Measurements from ENCODE around the gene GLRA1. TPM values are rescaled to one million over a fixed set of nuclear protein-coding genes. Genes with fewer than 3 reads are reported as not detected.

GLRA1 gene
- total RNA-seq, 5 donors from 2014 or later (not counting 1 experiment from before 2014, with no cell fraction given) = not detected

- H3K27me3 ChIP-seq (replicated peaks in 1 of 2; ENCODE audit: control insufficient read depth in 2 of 2, extremely low read depth in 1 of 2, insufficient read depth in 2 of 2, low read length in 1 of 2) = peaks cover 0 to 16% of the 10 kb centered on the region in 2 experiments
- Mint-ChIP-seq H3K27me3 (peaks cover 34 to 37% of the 10 kb centered on the region in 2 donors), H3K36me3 (no peaks in the 10 kb centered on the region), H3K4me3 (no peak overlapping the region), H3K9me3 (peaks cover 3 to 10% (median 7%) of the 10 kb centered on the region in 3 donors), H3K27ac (no peak overlapping the region), H3K4me1 (no peaks in the 10 kb centered on the region)
- no peak overlapping the region for H3K27ac ChIP-seq (ENCODE audit: low read length)
- no CpG with 5 or more reads among the region's 3 CpGs for WGBS (ENCODE audit: insufficient coverage)
- H3K4me1 ChIP-seq (ENCODE audit: control insufficient read depth in 1 of 2, extremely low read depth in 1 of 2, insufficient read depth in 2 of 2, low read length in 2 of 2) = no peaks in the 10 kb centered on the region
- POLR2A ChIA-PET = no interaction called here
- no peak for ATAC-seq (replicated peaks in 1 of 4)
- H3K36me3 ChIP-seq (ENCODE audit: control insufficient read depth in 2 of 2, extremely low read depth in 1 of 2, insufficient read depth in 1 of 2, low read length in 1 of 2) = no peaks in the 10 kb centered on the region
- CTCF ChIA-PET = no interaction called here
- no peak for DNase-seq
- no peak overlapping the region for H3K4me3 ChIP-seq (ENCODE audit: control insufficient read depth in 1 of 2, extremely low read depth in 1 of 2, low read length in 1 of 2)
- no peaks in the 10 kb centered on the region for H3K9me3 ChIP-seq
These were observed 1.5 kb upstream of the GLRA1 start for GRCh38 chr5:151926188-151926587.

DNA sequence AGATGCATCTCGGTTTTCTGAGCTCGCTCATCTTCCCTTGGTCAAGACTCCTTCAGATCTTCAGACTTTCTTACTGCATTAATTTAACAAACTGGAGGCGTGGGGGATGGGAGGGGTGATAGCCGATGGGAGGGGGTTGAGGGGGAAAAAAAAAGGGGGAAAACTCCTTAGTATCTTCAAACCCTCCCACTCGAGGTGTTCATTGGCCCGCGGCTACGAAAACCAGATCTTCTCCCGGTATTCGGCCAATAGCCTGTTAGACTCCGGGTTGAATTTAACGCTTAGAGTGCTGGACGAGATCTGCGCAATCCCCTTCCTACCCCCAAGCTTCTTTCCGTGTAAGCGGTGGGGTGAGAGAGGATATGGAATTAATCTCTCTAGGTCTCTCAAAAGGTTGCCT is 689 bp upstream of the GLRA1 start:
- CTCF ChIA-PET = no interaction called here
- Histone ChIP-seq H3K27me3 (replicated peaks in 1 of 2; ENCODE audit: control insufficient read depth in 2 of 2, extremely low read depth in 1 of 2, insufficient read depth in 2 of 2, low read length in 1 of 2) (peaks cover 0 to 16% of the 10 kb centered on the region in 2 experiments), H3K4me1 (ENCODE audit: control insufficient read depth in 1 of 2, extremely low read depth in 1 of 2, insufficient read depth in 2 of 2, low read length in 2 of 2) (no peaks in the 10 kb centered on the region), H3K36me3 (ENCODE audit: control insufficient read depth in 2 of 2, extremely low read depth in 1 of 2, insufficient read depth in 1 of 2, low read length in 1 of 2) (no peaks in the 10 kb centered on the region), H3K4me3 (ENCODE audit: control insufficient read depth in 1 of 2, extremely low read depth in 1 of 2, low read length in 1 of 2) (no peak overlapping the region), H3K27ac (ENCODE audit: low read length) (no peak overlapping the region), H3K9me3 (no peaks in the 10 kb centered on the region)
- H3K4me1 Mint-ChIP-seq = no peaks in the 10 kb centered on the region
- DNase-seq (no peak), ATAC-seq (replicated peaks in 1 of 4) (no peak)
- H3K4me3 Mint-ChIP-seq = no peak overlapping the region
- peaks cover 0 to 7% (median 4%) of the 10 kb centered on the region in 3 donors for H3K9me3 Mint-ChIP-seq
- no peak overlapping the region for H3K27ac Mint-ChIP-seq
- peaks cover 34 to 37% of the 10 kb centered on the region in 2 donors for H3K27me3 Mint-ChIP-seq
- WGBS (ENCODE audit: insufficient coverage) = no CpG with 5 or more reads among the region's 16 CpGs
- H3K36me3 Mint-ChIP-seq = no peaks in the 10 kb centered on the region
- POLR2A ChIA-PET = no interaction called here

- Mint-ChIP-seq H3K27me3 (peaks cover 34 to 37% of the 10 kb centered on the region in 2 donors), H3K36me3 (no peaks in the 10 kb centered on the region), H3K9me3 (peaks cover 0 to 7% (median 3%) of the 10 kb centered on the region in 3 donors), H3K4me1 (no peaks in the 10 kb centered on the region), H3K4me3 (no peak overlapping the region), H3K27ac (no peak overlapping the region)
- DNase-seq (no peak), ATAC-seq (replicated peaks in 1 of 4) (no peak)
- H3K27ac ChIP-seq (ENCODE audit: low read length) = no peak overlapping the region
- ChIA-PET POLR2A (no interaction called here), CTCF (interaction anchor here in 1 of 2 donors (0.6 kb wide), 1 partner anchor 161 kb away, joined by 6 read pairs; no protein-coding TSS in a partner anchor)
- peaks cover 0 to 16% of the 10 kb centered on the region in 2 experiments for H3K27me3 ChIP-seq (replicated peaks in 1 of 2; ENCODE audit: control insufficient read depth in 2 of 2, extremely low read depth in 1 of 2, insufficient read depth in 2 of 2, low read length in 1 of 2)
- no peak overlapping the region for H3K4me3 ChIP-seq (ENCODE audit: control insufficient read depth in 1 of 2, extremely low read depth in 1 of 2, low read length in 1 of 2)
- 12% methylated on average over 5 of the region's 19 CpGs for WGBS (ENCODE audit: insufficient coverage)
- no peaks in the 10 kb centered on the region for H3K9me3 ChIP-seq
- no peaks in the 10 kb centered on the region for H3K4me1 ChIP-seq (ENCODE audit: control insufficient read depth in 1 of 2, extremely low read depth in 1 of 2, insufficient read depth in 2 of 2, low read length in 2 of 2)
- no peaks in the 10 kb centered on the region for H3K36me3 ChIP-seq (ENCODE audit: control insufficient read depth in 2 of 2, extremely low read depth in 1 of 2, insufficient read depth in 1 of 2, low read length in 1 of 2)
These were observed 680 bp downstream of the GLRA1 start for GRCh38 chr5:151923866-151924476.

GRCh38 chr5:151921916-151922315 is 2.7 kb downstream of the GLRA1 start:
- ATAC-seq (replicated peaks in 1 of 4) (no peak), DNase-seq (no peak)
- H3K9me3 Mint-ChIP-seq = peaks cover 0 to 5% (median 3%) of the 10 kb centered on the region in 3 donors
- no peak overlapping the region for H3K4me3 Mint-ChIP-seq
- Histone ChIP-seq H3K4me1 (ENCODE audit: control insufficient read depth in 1 of 2, extremely low read depth in 1 of 2, insufficient read depth in 2 of 2, low read length in 2 of 2) (no peaks in the 10 kb centered on the region), H3K27ac (ENCODE audit: low read length) (no peak overlapping the region), H3K4me3 (ENCODE audit: control insufficient read depth in 1 of 2, extremely low read depth in 1 of 2, low read length in 1 of 2) (no peak overlapping the region), H3K27me3 (replicated peaks in 1 of 2; ENCODE audit: control insufficient read depth in 2 of 2, extremely low read depth in 1 of 2, insufficient read depth in 2 of 2, low read length in 1 of 2) (peaks cover 0 to 16% of the 10 kb centered on the region in 2 experiments), H3K36me3 (ENCODE audit: control insufficient read depth in 2 of 2, extremely low read depth in 1 of 2, insufficient read depth in 1 of 2, low read length in 1 of 2) (no peaks in the 10 kb centered on the region), H3K9me3 (no peaks in the 10 kb centered on the region)
- H3K36me3 Mint-ChIP-seq = no peaks in the 10 kb centered on the region
- no peak overlapping the region for H3K27ac Mint-ChIP-seq
- peaks cover 29 to 34% of the 10 kb centered on the region in 2 donors for H3K27me3 Mint-ChIP-seq
- H3K4me1 Mint-ChIP-seq = no peaks in the 10 kb centered on the region
- whole genome bisulfite sequencing (ENCODE audit: insufficient coverage) = no CpG with 5 or more reads among the region's 4 CpGs
- ChIA-PET CTCF (no interaction called here), POLR2A (no interaction called here)

DNA sequence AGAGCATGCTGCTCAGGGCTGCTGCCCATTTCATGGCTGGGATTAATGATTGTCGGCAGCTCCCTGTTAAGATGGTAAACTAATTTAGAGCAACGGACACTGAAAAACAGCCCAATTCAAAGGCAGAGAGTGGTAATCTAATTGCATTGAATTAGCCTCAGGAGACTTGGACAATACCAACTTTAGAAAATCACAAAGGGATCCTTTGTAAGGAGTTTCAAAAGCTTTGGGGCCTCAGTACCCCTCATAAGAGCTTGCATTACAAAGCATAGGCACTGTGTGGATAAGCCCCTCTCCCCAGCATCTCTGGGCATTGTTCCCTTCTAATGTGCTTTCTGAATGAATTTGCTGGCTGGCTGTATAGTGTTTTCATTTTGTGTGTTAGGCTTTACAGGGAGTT is 6.7 kb downstream of the GLRA1 start:
- Histone ChIP-seq H3K4me3 (ENCODE audit: control insufficient read depth in 1 of 2, extremely low read depth in 1 of 2, low read length in 1 of 2) (no peak overlapping the region), H3K9me3 (no peaks in the 10 kb centered on the region), H3K4me1 (ENCODE audit: control insufficient read depth in 1 of 2, extremely low read depth in 1 of 2, insufficient read depth in 2 of 2, low read length in 2 of 2) (no peaks in the 10 kb centered on the region), H3K36me3 (ENCODE audit: control insufficient read depth in 2 of 2, extremely low read depth in 1 of 2, insufficient read depth in 1 of 2, low read length in 1 of 2) (no peaks in the 10 kb centered on the region), H3K27me3 (replicated peaks in 1 of 2; ENCODE audit: control insufficient read depth in 2 of 2, extremely low read depth in 1 of 2, insufficient read depth in 2 of 2, low read length in 1 of 2) (peaks cover 0 to 2% of the 10 kb centered on the region in 2 experiments), H3K27ac (ENCODE audit: low read length) (no peak overlapping the region)
- Mint-ChIP-seq H3K9me3 (peaks cover 0 to 4% (median 2%) of the 10 kb centered on the region in 3 donors), H3K27ac (no peak overlapping the region), H3K4me1 (peaks cover 0 to 2% (median 0%) of the 10 kb centered on the region in 3 donors), H3K36me3 (no peaks in the 10 kb centered on the region), H3K4me3 (no peak overlapping the region), H3K27me3 (peaks cover 10 to 22% of the 10 kb centered on the region in 2 donors)
- no peak for DNase-seq
- ChIA-PET POLR2A (no interaction called here), CTCF (no interaction called here)
- no peak for ATAC-seq (replicated peaks in 1 of 4)
- WGBS (ENCODE audit: insufficient coverage) = no CpG with 5 or more reads among the region's 2 CpGs

DNA sequence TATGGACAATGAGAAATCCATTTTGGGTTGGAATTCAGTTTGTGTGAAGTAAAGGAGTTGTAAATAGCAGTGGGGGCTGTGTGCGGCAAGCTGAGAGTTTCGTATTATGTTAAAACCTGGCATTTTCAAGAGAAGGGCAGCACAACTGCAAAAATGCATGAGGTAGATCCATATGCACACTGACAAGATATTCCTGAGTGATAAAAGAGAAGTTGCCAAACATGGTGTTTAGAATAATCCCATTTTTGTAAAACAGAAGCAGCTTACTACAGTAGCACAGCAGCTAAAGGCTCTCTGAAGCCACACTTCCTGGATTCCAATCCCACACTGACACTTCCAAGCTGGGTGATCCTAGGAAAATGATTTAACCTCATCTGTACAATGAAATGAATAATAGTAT is 11.2 kb downstream of the GLRA1 start:
- Mint-ChIP-seq H3K27ac (no peak overlapping the region), H3K4me1 (peaks cover 0 to 2% (median 0%) of the 10 kb centered on the region in 3 donors), H3K36me3 (no peaks in the 10 kb centered on the region), H3K27me3 (peaks cover 0 to 16% of the 10 kb centered on the region in 2 donors), H3K9me3 (no peaks in the 10 kb centered on the region), H3K4me3 (no peak overlapping the region)
- Histone ChIP-seq H3K4me1 (ENCODE audit: control insufficient read depth in 1 of 2, extremely low read depth in 1 of 2, insufficient read depth in 2 of 2, low read length in 2 of 2) (no peaks in the 10 kb centered on the region), H3K4me3 (ENCODE audit: control insufficient read depth in 1 of 2, extremely low read depth in 1 of 2, low read length in 1 of 2) (no peak overlapping the region), H3K27ac (ENCODE audit: low read length) (no peak overlapping the region), H3K27me3 (replicated peaks in 1 of 2; ENCODE audit: control insufficient read depth in 2 of 2, extremely low read depth in 1 of 2, insufficient read depth in 2 of 2, low read length in 1 of 2) (peaks cover 0 to 2% of the 10 kb centered on the region in 2 experiments), H3K36me3 (ENCODE audit: control insufficient read depth in 2 of 2, extremely low read depth in 1 of 2, insufficient read depth in 1 of 2, low read length in 1 of 2) (no peaks in the 10 kb centered on the region), H3K9me3 (no peaks in the 10 kb centered on the region)
- ChIA-PET CTCF (no interaction called here), POLR2A (no interaction called here)
- DNase-seq (no peak), ATAC-seq (replicated peaks in 1 of 4) (no peak)
- 100% methylated on average over 2 of the region's 2 CpGs for WGBS (ENCODE audit: insufficient coverage)
